Adrenal gland (tissue), 5 donors: ENCODE results near the gene FAM110A.

Experiments
- POLR2A ChIP-seq, 2 donors: fragments of 450-650 bp; IDR thresholded peaks; one replicate each; pipeline ENCODE4 v1.6.1; 2017; ENCODE audit warnings: antibody characterized with exemption in 2 of 2, mild to moderate bottlenecking in 2 of 2, moderate library complexity in 1 of 2
- TF ChIP-seq, protein P1 (sequence below), 6 experiments: fragments of 450-650 bp in 4 of 6; fragments of 200-600 bp in 2 of 6; sonication (generic) in 1 of 6; IDR thresholded peaks; 1 replicate in 5 of 6; 2 replicates in 1 of 6; pipeline versions ENCODE4 v1.5.1 to v1.8.0; 2016 to 2021; ENCODE audit warnings: antibody characterized with exemption in 6 of 6, mild to moderate bottlenecking in 2 of 6, moderate library complexity in 1 of 6
- donor health status: DM: no; HTN: no; CAD: no.

DNA sequence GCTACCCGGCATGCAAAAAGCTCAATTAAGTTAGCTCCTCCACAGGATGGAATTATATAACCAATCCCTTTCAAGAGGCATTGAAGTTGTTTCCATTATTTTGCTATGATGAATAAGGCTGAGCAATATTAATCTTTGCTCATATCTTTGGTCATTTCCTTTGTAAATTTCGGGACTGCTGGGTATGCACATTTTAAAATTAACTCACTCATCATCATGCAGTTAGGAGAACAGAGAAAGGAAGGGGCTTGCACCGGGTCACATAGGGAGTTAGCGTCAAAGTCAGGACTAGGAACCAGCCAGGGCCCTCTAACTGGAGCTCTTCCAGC lies 430 bp upstream of the FAM110A start:
- TF ChIP-seq, protein P1, sequence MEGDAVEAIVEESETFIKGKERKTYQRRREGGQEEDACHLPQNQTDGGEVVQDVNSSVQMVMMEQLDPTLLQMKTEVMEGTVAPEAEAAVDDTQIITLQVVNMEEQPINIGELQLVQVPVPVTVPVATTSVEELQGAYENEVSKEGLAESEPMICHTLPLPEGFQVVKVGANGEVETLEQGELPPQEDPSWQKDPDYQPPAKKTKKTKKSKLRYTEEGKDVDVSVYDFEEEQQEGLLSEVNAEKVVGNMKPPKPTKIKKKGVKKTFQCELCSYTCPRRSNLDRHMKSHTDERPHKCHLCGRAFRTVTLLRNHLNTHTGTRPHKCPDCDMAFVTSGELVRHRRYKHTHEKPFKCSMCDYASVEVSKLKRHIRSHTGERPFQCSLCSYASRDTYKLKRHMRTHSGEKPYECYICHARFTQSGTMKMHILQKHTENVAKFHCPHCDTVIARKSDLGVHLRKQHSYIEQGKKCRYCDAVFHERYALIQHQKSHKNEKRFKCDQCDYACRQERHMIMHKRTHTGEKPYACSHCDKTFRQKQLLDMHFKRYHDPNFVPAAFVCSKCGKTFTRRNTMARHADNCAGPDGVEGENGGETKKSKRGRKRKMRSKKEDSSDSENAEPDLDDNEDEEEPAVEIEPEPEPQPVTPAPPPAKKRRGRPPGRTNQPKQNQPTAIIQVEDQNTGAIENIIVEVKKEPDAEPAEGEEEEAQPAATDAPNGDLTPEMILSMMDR (IDR thresholded peaks at IDR 0.05): peak in 1 of 6 experiments; percentile 7
- no peak for TF ChIP-seq POLR2A (IDR thresholded peaks at IDR 0.05)
